T follicular helper cell (primary cell): ENCODE measurements around the gene RP2.

Source experiments
- DNase-seq: peaks from one replicate; pipeline ENCODE4 v3.0.0-alpha.2; 2020; ENCODE audit warnings: low read depth

Gene RP2

GRCh38 chrX:46920235-46920634 is 83.4 kb downstream of the RP2 start:
- no peak for DNase-seq

DNA sequence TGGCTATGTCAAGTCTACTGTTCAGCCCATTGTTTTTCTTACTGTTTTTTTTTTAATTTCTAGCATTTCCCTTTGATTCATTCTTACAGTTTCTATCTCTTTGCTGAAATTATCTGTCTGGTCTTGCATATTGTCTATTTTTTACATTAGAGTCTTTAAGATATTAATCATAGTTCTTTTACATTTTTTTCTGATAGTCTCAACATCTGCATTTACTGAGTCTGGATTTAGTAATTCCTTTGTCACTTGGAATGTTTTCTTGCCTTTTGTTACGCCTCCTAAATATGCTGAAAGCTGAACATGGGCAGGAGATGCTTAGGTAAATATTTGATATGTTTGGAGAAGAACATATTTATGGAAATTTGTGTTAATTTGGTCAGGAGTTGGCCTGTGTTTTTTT is 85.8 kb downstream of the RP2 start:
- no peak for DNase-seq

GRCh38 chrX:46927718-46928117 is 90.9 kb downstream of the RP2 start:
- no peak for DNase-seq

DNA sequence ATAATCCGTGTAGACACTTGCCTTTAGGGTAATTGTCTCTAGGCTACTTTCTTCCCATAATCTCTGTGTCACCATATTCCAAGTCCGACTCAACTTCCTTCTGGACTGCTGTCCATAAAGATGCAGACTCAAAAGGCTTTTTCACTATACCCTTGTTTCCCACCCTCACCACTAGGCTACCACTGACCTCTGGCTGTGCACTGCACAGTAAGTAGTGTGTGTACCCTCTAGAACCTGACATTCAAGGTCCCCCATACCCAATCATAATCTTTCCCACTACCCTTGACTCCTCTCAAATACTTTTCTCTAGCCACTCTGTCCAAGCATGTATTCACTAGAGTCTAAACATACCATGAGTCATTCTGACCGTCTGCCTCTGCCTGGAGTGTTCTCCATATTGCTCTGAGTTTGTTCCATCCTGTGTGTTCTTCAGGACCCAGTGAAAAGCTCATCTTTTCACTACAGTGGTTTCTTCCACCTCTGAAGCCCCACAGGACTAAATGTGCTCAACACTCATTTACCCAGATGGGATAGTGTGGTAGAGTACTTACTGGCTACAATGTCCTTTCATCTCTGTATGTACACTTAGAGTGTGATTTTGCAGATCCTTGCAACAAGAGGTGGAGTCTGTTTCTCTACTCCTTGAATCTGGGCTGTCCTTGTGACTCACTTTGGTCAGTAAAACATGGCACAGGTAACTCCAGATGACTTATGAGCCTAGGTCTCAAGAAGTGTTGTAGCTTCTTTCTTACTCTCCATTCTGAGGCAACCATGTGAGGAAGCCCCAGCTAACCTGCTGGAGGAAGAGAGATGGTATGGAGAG is 92.8 kb downstream of the RP2 start:
- no peak for DNase-seq
